PC-3 (cell line): ENCODE results near the gene PRPH2. TPM values are rescaled to one million over a fixed set of nuclear protein-coding genes. Genes with fewer than 3 reads are reported as not detected.

ENCODE experiments used
- ATAC-seq: fragments of 200-7000 bp; cut with Tn5 transposase; 2 replicates; pipeline ENCODE4 v1.9.1; 2020; ENCODE audit warnings: mild to moderate bottlenecking, moderate library complexity
- BruUV-seq: library from RNA; stranded (reverse); fragments of 400-500 nt; replicated peaks from 2 replicates; lab custom pipeline; 2021; lab: Mats Ljungman, UMichigan
- CTCF ChIA-PET: fragments of 300-600 bp; sonication (Branson Sonifier 250); formaldehyde crosslinking; loops from one replicate; lab custom pipeline; 2022; ENCODE audit warnings: antibody characterized with exemption; lab: Charles Lee
- POLR2A ChIA-PET: fragments of 300-600 bp; sonication (Branson Sonifier 250); formaldehyde crosslinking; loops from one replicate; lab custom pipeline; 2022; ENCODE audit warnings: antibody characterized with exemption; ENCODE audit not compliant: unreplicated experiment; lab: Charles Lee
- DNase-seq: peaks from one replicate; pipeline ENCODE4 v3.0.0-alpha.2; 2015
- H2AFZ ChIP-seq: fragments of 300-600 bp; sonication (generic); 2 replicates; pipeline ENCODE4 v1.6.0; 2016; ENCODE audit warnings: antibody characterized with exemption, low read length
- H3F3A ChIP-seq: fragments of 300-600 bp; sonication (generic); one replicate; pipeline ENCODE4 v1.6.0; 2017; ENCODE audit warnings: antibody characterized with exemption, low read length, control low read depth, mild to moderate bottlenecking; ENCODE audit not compliant: unreplicated experiment
- H3K27ac ChIP-seq: fragments of 300-600 bp; sonication (generic); 2 replicates; pipeline ENCODE4 v1.5.1; 2016; ENCODE audit warnings: mild to moderate bottlenecking, low read length
- H3K27me3 ChIP-seq: fragments of 300-600 bp; sonication (generic); 2 replicates; pipeline ENCODE4 v1.6.1; 2016; ENCODE audit warnings: low read length, mixed read lengths
- H3K36me3 ChIP-seq: fragments of 300-600 bp; sonication (generic); 2 replicates; pipeline ENCODE4 v1.6.1; 2016; ENCODE audit warnings: low read depth, mixed run types, low read length, mixed read lengths
- H3K4me1 ChIP-seq: fragments of 300-600 bp; sonication (generic); 2 replicates; pipeline ENCODE4 v1.5.1; 2016; ENCODE audit warnings: low read length; ENCODE audit not compliant: insufficient read depth
- H3K4me2 ChIP-seq: fragments of 300-600 bp; sonication (generic); 2 replicates; pipeline ENCODE4 v1.6.0; 2016; ENCODE audit warnings: low read length
- H3K4me3 ChIP-seq: fragments of 300-600 bp; sonication (generic); 2 replicates; pipeline ENCODE4 v1.5.1; 2016; ENCODE audit warnings: mild to moderate bottlenecking, low read length, mixed read lengths
- H3K79me2 ChIP-seq: fragments of 300-600 bp; sonication (generic); 2 replicates; pipeline ENCODE4 v1.6.1; 2017; ENCODE audit warnings: low read length, mixed read lengths
- H3K9ac ChIP-seq: fragments of 300-600 bp; sonication (generic); 2 replicates; pipeline ENCODE4 v1.6.0; 2016; ENCODE audit warnings: mild to moderate bottlenecking, low read length
- H3K9me2 ChIP-seq: fragments of 300-600 bp; sonication (generic); replicated peaks from 2 replicates; pipeline ENCODE4 v1.6.1; 2016; ENCODE audit warnings: mixed run types, low read length, mixed read lengths
- H3K9me3 ChIP-seq: fragments of 300-600 bp; sonication (generic); 2 replicates; pipeline ENCODE4 v1.6.1; 2016; ENCODE audit warnings: low read length, mixed read lengths
- H4K20me1 ChIP-seq: fragments of 300-600 bp; sonication (generic); 2 replicates; pipeline ENCODE4 v1.6.1; 2016; ENCODE audit warnings: low read length, mixed read lengths
- CTCF ChIP-seq: fragments of 300-600 bp; sonication (generic); conservative IDR thresholded peaks from 2 replicates; pipeline ENCODE4 v1.5.1; 2017; ENCODE audit warnings: antibody characterized with exemption, low read depth, mild to moderate bottlenecking, low read length
- EZH2 ChIP-seq: fragments of 300-600 bp; sonication (generic); IDR thresholded peaks from one replicate; pipeline ENCODE4 v1.6.1; 2017; ENCODE audit warnings: antibody characterized with exemption, mild to moderate bottlenecking, low read length; ENCODE audit not compliant: unreplicated experiment
- EZH2phosphoT487 ChIP-seq: fragments of 300-600 bp; sonication (generic); IDR thresholded peaks from 2 replicates; pipeline ENCODE4 v1.6.1; 2018; ENCODE audit warnings: mild to moderate bottlenecking, antibody characterized with exemption, low read length, borderline replicate concordance
- intact Hi-C: fragments of 100-400 bp; cut with micrococcal nuclease; formaldehyde crosslinking; loops from 2 replicates; pipeline ENCODE4 v1.9.0; 2023
- total RNA-seq: library from RNA; depleted of rRNA; stranded (reverse); fragments of >200 nt; gene quantifications from 2 replicates; pipeline ENCODE4 v1.2.3, GENCODE V29; 2014

PRPH2 gene
- total RNA-seq, 1 experiment from 2014 or later: not detected

GRCh38 chr6:42720739-42721138, 1.7 kb downstream of the PRPH2 start:
- Histone ChIP-seq H3K79me2 (no peaks in the 10 kb centered on the region), H2AFZ (0 out of 2 replicates have a peak overlapping the region, but pooled peaks have one; percentile 1), H3K27me3 (no peaks in the 10 kb centered on the region), H3K36me3 (no peaks in the 10 kb centered on the region), H4K20me1 (no peaks in the 10 kb centered on the region), H3K4me2 (0 out of 2 replicates have a peak overlapping the region, but pooled peaks have one; percentile 15), H3F3A (no peaks in the 10 kb centered on the region), H3K4me3 (no peak overlapping the region), H3K9me3 (no peaks in the 10 kb centered on the region), H3K9ac (no peak overlapping the region), H3K9me2 (no peaks in the 10 kb centered on the region), H3K4me1 (peaks cover 7% of the 10 kb centered on the region; the same call in 1 of the 2 replicates), H3K27ac (no peak overlapping the region)
- intact Hi-C loops: no loop called here
- BruUV-seq: no TSS peak
- CTCF ChIA-PET: no interaction called here
- peak; percentile 66 for DNase-seq
- POLR2A ChIA-PET: no interaction called here
- no peak for TF ChIP-seq EZH2phosphoT487
- TF ChIP-seq EZH2: no peak
- no peak for TF ChIP-seq CTCF
- peak; percentile 65 for ATAC-seq

- H3K4me2 ChIP-seq: no peak overlapping the region
- H3F3A ChIP-seq: no peaks in the 10 kb centered on the region
- no peak overlapping the region for H3K27ac ChIP-seq
- peaks cover 5% of the 10 kb centered on the region; the same call in 1 of the 2 replicates for H3K4me1 ChIP-seq
- no peak overlapping the region for H3K4me3 ChIP-seq
- ChIA-PET CTCF (no interaction called here), POLR2A (no interaction called here)
- ATAC-seq: no peak; the same call in 1 of the 2 replicates
- no peaks in the 10 kb centered on the region for H3K9me2 ChIP-seq
- H2AFZ ChIP-seq: no peak overlapping the region
- no TSS peak for BruUV-seq
- no peaks in the 10 kb centered on the region for H3K27me3 ChIP-seq
- DNase-seq: no peak
- no peaks in the 10 kb centered on the region for H4K20me1 ChIP-seq
- no peaks in the 10 kb centered on the region for H3K9me3 ChIP-seq
- H3K79me2 ChIP-seq: no peaks in the 10 kb centered on the region
- TF ChIP-seq EZH2 (no peak), CTCF (no peak)
- no peaks in the 10 kb centered on the region for H3K36me3 ChIP-seq
- intact Hi-C loops: no loop called here
- no peak overlapping the region for H3K9ac ChIP-seq
Measured at GRCh38 chr6:42715871-42716270, 6.5 kb downstream of the PRPH2 start.

GRCh38 chr6:42714098-42714761, 8.2 kb downstream of the PRPH2 start:
- Histone ChIP-seq H3K9ac (no peak overlapping the region), H4K20me1 (no peaks in the 10 kb centered on the region), H3K4me1 (no peaks in the 10 kb centered on the region), H3K9me3 (no peaks in the 10 kb centered on the region), H3K9me2 (no peaks in the 10 kb centered on the region), H3K79me2 (no peaks in the 10 kb centered on the region), H3K4me2 (no peak overlapping the region), H3K27ac (no peak overlapping the region), H3F3A (no peaks in the 10 kb centered on the region), H2AFZ (no peak overlapping the region), H3K27me3 (no peaks in the 10 kb centered on the region), H3K4me3 (no peak overlapping the region), H3K36me3 (no peaks in the 10 kb centered on the region)
- DNase-seq (peak; percentile 36), ATAC-seq (peak; percentile 50; the same call in 1 of the 2 replicates)
- ChIA-PET POLR2A (interaction anchor here (0.6 kb wide), 1 partner anchor 33 kb away, joined by 3 read pairs; no protein-coding TSS in a partner anchor), CTCF (no interaction called here)
- intact Hi-C loops: no loop called here
- BruUV-seq: no TSS peak
- TF ChIP-seq EZH2phosphoT487 (no peak), EZH2 (no peak), CTCF (no peak)
